HepG2 (cell line): ENCODE results near the gene JMJD6. TPM values are rescaled to one million over a fixed set of nuclear protein-coding genes. Genes with fewer than 3 reads are reported as not detected.

Source experiments
- ATF1 ChIP-seq: IDR thresholded peaks from 2 replicates; pipeline ENCODE4 v1.6.1; 2016; ENCODE audit warnings: mild to moderate bottlenecking, control low read depth
- ATF7-NPFF ChIP-seq: sonication (generic); formaldehyde crosslinking; IDR thresholded peaks from 2 replicates; pipeline ENCODE4 v1.8.1; 2023; ENCODE audit warnings: mild to moderate bottlenecking, low read depth, missing genetic modification reagents, moderate library complexity
- CC2D1A ChIP-seq: sonication (generic); formaldehyde crosslinking; IDR thresholded peaks from 2 replicates; pipeline ENCODE4 v1.8.1; 2023; ENCODE audit warnings: mild to moderate bottlenecking, missing genetic modification reagents
- CCAR2 ChIP-seq: fragments of 200-400 bp; formaldehyde crosslinking; optimal IDR thresholded peaks from 2 replicates; pipeline ENCODE3; 2018; ENCODE audit warnings: low read depth, mild to moderate bottlenecking, low read length, moderate library complexity
- HNRNPL ChIP-seq: fragments of 200-400 bp; formaldehyde crosslinking; IDR thresholded peaks from 2 replicates; pipeline ENCODE4 v1.6.1; 2017; ENCODE audit warnings: mild to moderate bottlenecking, low read depth, low read length
- KDM3A ChIP-seq: IDR thresholded peaks from 2 replicates; pipeline ENCODE4 v1.6.1; 2018; ENCODE audit warnings: low read depth, missing compliant biosample characterization
- MYPOP ChIP-seq: sonication (generic); formaldehyde crosslinking; IDR thresholded peaks from 2 replicates; pipeline ENCODE4 v1.8.1; 2023; ENCODE audit warnings: mild to moderate bottlenecking, moderate library complexity, missing genetic modification reagents
- NFKB2 ChIP-seq: sonication (generic); formaldehyde crosslinking; IDR thresholded peaks from 2 replicates; pipeline ENCODE4 v1.4.0; 2020; ENCODE audit warnings: missing genetic modification reagents, borderline replicate concordance
- SATB2 ChIP-seq: sonication (generic); formaldehyde crosslinking; IDR thresholded peaks from 2 replicates; pipeline ENCODE4 v1.5.0; 2020; ENCODE audit warnings: missing genetic modification reagents
- SMAD1 ChIP-seq: sonication (generic); formaldehyde crosslinking; IDR thresholded peaks from 2 replicates; pipeline ENCODE4 v1.4.0; 2020; ENCODE audit warnings: missing genetic modification reagents, low read depth, mild to moderate bottlenecking, borderline replicate concordance
- SMC3 ChIP-seq: IDR thresholded peaks from 2 replicates; pipeline ENCODE4 v1.6.1; 2011; ENCODE audit warnings: low read length, improper control_type of control experiment
- STAT6 ChIP-seq: sonication (generic); formaldehyde crosslinking; IDR thresholded peaks from 2 replicates; pipeline ENCODE4 v1.4.0; 2020; ENCODE audit warnings: missing genetic modification reagents, mild to moderate bottlenecking, borderline replicate concordance
- ZFP36L1 ChIP-seq: sonication (generic); formaldehyde crosslinking; IDR thresholded peaks from 2 replicates; pipeline ENCODE4 v1.8.0; 2022; ENCODE audit warnings: mild to moderate bottlenecking, missing genetic modification reagents, moderate library complexity
- ZFP82 ChIP-seq: sonication (generic); formaldehyde crosslinking; IDR thresholded peaks from 2 replicates; pipeline ENCODE4 v1.5.1; 2020; ENCODE audit warnings: mild to moderate bottlenecking, missing genetic modification reagents, borderline replicate concordance
- ZMAT5 ChIP-seq: sonication (generic); formaldehyde crosslinking; IDR thresholded peaks from 2 replicates; pipeline ENCODE4 v1.5.0; 2020; ENCODE audit warnings: mild to moderate bottlenecking, low read depth, missing genetic modification reagents, borderline replicate concordance
- ZNF20 ChIP-seq: sonication (generic); formaldehyde crosslinking; IDR thresholded peaks from 2 replicates; pipeline ENCODE4 v1.4.0; 2020; ENCODE audit warnings: mild to moderate bottlenecking, moderate library complexity, missing genetic modification reagents
- ZNF296 ChIP-seq: sonication (generic); formaldehyde crosslinking; conservative IDR thresholded peaks from 2 replicates; pipeline ENCODE4 v1.5.0; 2020; ENCODE audit warnings: mild to moderate bottlenecking, missing genetic modification reagents
- ZNF367 ChIP-seq: sonication (generic); formaldehyde crosslinking; IDR thresholded peaks from 2 replicates; pipeline ENCODE4 v1.4.0; 2020; ENCODE audit warnings: missing genetic modification reagents, borderline replicate concordance
- ZNF451 ChIP-seq: sonication (generic); formaldehyde crosslinking; IDR thresholded peaks from 2 replicates; pipeline ENCODE4 v1.5.0; 2020; ENCODE audit warnings: mild to moderate bottlenecking, missing genetic modification reagents
- ZNF547 ChIP-seq: sonication (generic); formaldehyde crosslinking; IDR thresholded peaks from 2 replicates; pipeline ENCODE4 v1.5.1; 2020; ENCODE audit warnings: mild to moderate bottlenecking, missing genetic modification reagents
- ZNF549 ChIP-seq: sonication (generic); formaldehyde crosslinking; IDR thresholded peaks from 2 replicates; pipeline ENCODE4 v1.5.0; 2020; ENCODE audit warnings: missing genetic modification reagents
- ZNF589 ChIP-seq: sonication (generic); formaldehyde crosslinking; conservative IDR thresholded peaks from 2 replicates; pipeline ENCODE4 v1.8.0; 2022; ENCODE audit warnings: mild to moderate bottlenecking, moderate library complexity, missing genetic modification reagents
- polyA plus RNA-seq, 8 experiments: library from polyadenylated mRNA; depleted of rRNA in 3 of 8; stranded (reverse) in 7 of 8; unstranded in 1 of 8; fragments of >200 nt; fragmentation: Illumina TruSeq in 4 of 8; extraction: Trizol in 4 of 8; gene quantifications; 2 replicates each; pipeline versions ENCODE4 v1.2.1 to v1.2.3, GENCODE V29; 2011 to 2016; ENCODE audit warnings: low read depth in 4 of 8, missing spikeins in 1 of 8, mixed read lengths in 1 of 8; ENCODE audit not compliant: insufficient read depth in 1 of 8
- total RNA-seq, 5 experiments: library from RNA; depleted of rRNA; stranded (reverse); fragments of >200 nt; fragmentation: Illumina TruSeq; extraction: Trizol; gene quantifications; 2 replicates each; pipeline ENCODE4 v1.2.3, GENCODE V29; 2016; ENCODE audit warnings: low read depth in 1 of 5
- TF ChIP-seq, protein P1 (sequence below): IDR thresholded peaks from 2 replicates; pipeline ENCODE4 v1.6.1; 2016; ENCODE audit warnings: control low read depth

Gene JMJD6
- total and polyA plus RNA-seq, 2 of the 13 experiments (the other 11 are each of a cell fraction or from before 2014, with no cell fraction given) = 33.6 to 41.0 TPM

DNA sequence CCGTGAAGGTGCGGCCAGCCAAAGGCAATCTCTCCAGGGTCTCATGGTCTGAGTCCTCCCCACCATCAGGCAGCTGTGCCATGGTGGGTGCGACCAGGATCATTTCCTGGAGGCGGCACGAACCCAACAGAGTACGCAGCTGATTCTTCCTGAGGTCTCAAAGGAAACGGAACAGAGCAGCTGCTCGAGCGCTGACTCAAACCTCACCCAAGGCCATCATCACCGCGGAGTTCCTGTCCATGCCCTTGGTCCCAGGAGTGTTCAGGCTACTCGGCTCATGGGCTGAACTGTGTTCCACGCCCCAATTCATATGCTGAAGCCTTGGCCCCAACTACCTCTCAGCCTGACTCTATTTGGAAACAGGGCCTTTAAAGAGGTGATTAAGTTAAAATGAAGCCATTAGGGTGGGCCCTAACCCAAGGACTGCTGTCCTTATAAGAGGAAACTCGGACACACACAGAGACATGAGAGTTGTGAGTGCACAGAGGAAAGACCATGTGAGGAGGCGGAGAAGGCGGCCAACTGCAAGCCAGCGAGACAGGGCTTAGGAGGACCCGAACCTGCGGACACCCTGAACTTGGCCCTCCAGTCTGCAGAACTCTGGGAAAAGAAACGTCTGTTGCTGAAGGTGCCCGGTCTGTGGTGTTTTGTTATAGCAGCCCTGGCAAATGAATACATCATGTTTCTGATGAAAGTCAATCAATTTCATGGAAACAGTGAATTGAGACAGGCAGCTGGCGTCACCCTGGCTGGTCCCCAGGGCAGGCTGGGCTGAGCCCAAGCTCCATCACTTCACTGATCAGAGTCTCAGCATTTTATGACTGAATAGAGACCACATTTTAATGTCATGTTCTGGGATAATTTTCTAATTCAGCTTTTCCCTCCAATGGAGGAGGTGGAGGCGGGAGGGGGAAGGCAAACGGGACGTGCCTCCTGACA lies 29.4 kb downstream of the JMJD6 start (continued):
- TF ChIP-seq ZFP36L1 (CRISPR knock-in tag) = 0 out of 2 replicates have a peak, but pooled peaks have one; percentile 63
- no peak for TF ChIP-seq ZNF451
- TF ChIP-seq, protein P1, sequence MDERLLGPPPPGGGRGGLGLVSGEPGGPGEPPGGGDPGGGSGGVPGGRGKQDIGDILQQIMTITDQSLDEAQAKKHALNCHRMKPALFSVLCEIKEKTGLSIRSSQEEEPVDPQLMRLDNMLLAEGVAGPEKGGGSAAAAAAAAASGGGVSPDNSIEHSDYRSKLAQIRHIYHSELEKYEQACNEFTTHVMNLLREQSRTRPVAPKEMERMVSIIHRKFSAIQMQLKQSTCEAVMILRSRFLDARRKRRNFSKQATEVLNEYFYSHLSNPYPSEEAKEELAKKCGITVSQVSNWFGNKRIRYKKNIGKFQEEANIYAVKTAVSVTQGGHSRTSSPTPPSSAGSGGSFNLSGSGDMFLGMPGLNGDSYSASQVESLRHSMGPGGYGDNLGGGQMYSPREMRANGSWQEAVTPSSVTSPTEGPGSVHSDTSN (CRISPR knock-in tag) = no peak
- TF ChIP-seq SMAD1 (CRISPR knock-in tag) = no peak
- no peak for TF ChIP-seq ZMAT5 (CRISPR knock-in tag)
- TF ChIP-seq ZNF296 = no peak
- TF ChIP-seq STAT6 (CRISPR knock-in tag) = no peak
- TF ChIP-seq ZNF549 (CRISPR knock-in tag) = no peak
- TF ChIP-seq ATF1 (CRISPR knock-in tag) = no peak
- no peak for TF ChIP-seq ZFP82 (CRISPR knock-in tag)
- TF ChIP-seq ZNF20 (CRISPR knock-in tag) = no peak
- no peak for TF ChIP-seq ZNF367 (CRISPR knock-in tag)
- no peak for TF ChIP-seq CCAR2
- TF ChIP-seq ATF7-NPFF (CRISPR knock-in tag) = no peak
- no peak for TF ChIP-seq NFKB2 (CRISPR knock-in tag)
- TF ChIP-seq SATB2 = no peak
- TF ChIP-seq SMC3 = no peak
- TF ChIP-seq CC2D1A = no peak
- no peak for TF ChIP-seq HNRNPL
- TF ChIP-seq MYPOP (CRISPR knock-in tag) = no peak
- peak; percentile 51; the same call in 1 of the 2 replicates for TF ChIP-seq ZNF547
- TF ChIP-seq KDM3A (CRISPR knock-in tag) = no peak; the same call in 1 of the 2 replicates
- no peak for TF ChIP-seq ZNF589 (CRISPR knock-in tag)
